Fibroblast of lung (primary cell): ENCODE measurements around the gene NANOS3. TPM values are rescaled to one million over a fixed set of nuclear protein-coding genes. Genes with fewer than 3 reads are reported as not detected.

ENCODE experiments used
- DNase-seq, 2 donors: peaks; one replicate each; pipeline versions ENCODE4 v3.0.0 to v3.0.0-alpha.2; 2010; ENCODE audit warnings: low read depth in 2 of 2
- H2AFZ ChIP-seq: 2 replicates; pipeline ENCODE4 v1.5.1; 2012; ENCODE audit warnings: low read length, control low read depth, inconsistent platforms
- H3K27ac ChIP-seq: 2 replicates; pipeline ENCODE4 v1.5.1; 2011; ENCODE audit warnings: low read length, control low read depth; ENCODE audit not compliant: insufficient read depth
- H3K27me3 ChIP-seq: 2 replicates; pipeline ENCODE4 v1.5.1; 2011; ENCODE audit warnings: mild to moderate bottlenecking, low read length; ENCODE audit not compliant: control insufficient read depth, insufficient read depth
- H3K36me3 ChIP-seq: 2 replicates; pipeline ENCODE4 v1.5.1; 2011; ENCODE audit warnings: low read length; ENCODE audit not compliant: control insufficient read depth, insufficient read depth
- H3K4me1 ChIP-seq: 2 replicates; pipeline ENCODE4 v1.5.1; 2011; ENCODE audit warnings: low read length; ENCODE audit not compliant: control insufficient read depth, insufficient read depth; ENCODE audit errors: extremely low read depth
- H3K4me2 ChIP-seq: 2 replicates; pipeline ENCODE4 v1.5.1; 2011; ENCODE audit warnings: low read length, control low read depth; ENCODE audit not compliant: insufficient read depth; ENCODE audit errors: extremely low read depth
- H3K4me3 ChIP-seq, 4 experiments: fragments of 200-600 bp in 1 of 4; sonication (generic) in 1 of 4; replicated peaks in 1 of 4; 2 replicates each; pipeline ENCODE4 v1.5.1; 2011 to 2016; ENCODE audit warnings: low read length in 4 of 4, low read depth in 3 of 4, mild to moderate bottlenecking in 3 of 4, control low read depth in 2 of 4, inconsistent platforms in 1 of 4, mixed read lengths in 1 of 4; ENCODE audit not compliant: insufficient read depth in 1 of 4; ENCODE audit errors: control extremely low read depth in 1 of 4
- H3K79me2 ChIP-seq: 2 replicates; pipeline ENCODE4 v1.5.1; 2012; ENCODE audit warnings: mild to moderate bottlenecking, low read length, inconsistent platforms; ENCODE audit not compliant: control insufficient read depth, insufficient read depth
- H3K9ac ChIP-seq: 2 replicates; pipeline ENCODE4 v1.5.1; 2011; ENCODE audit warnings: mild to moderate bottlenecking, low read length, control low read depth; ENCODE audit not compliant: insufficient read depth
- H3K9me3 ChIP-seq: 2 replicates; pipeline ENCODE4 v1.5.1; 2012; ENCODE audit warnings: low read depth, low read length; ENCODE audit not compliant: control insufficient read depth, insufficient read depth
- H4K20me1 ChIP-seq: 2 replicates; pipeline ENCODE4 v1.5.1; 2011; ENCODE audit warnings: low read length; ENCODE audit not compliant: control insufficient read depth, insufficient read depth; ENCODE audit errors: extremely low read depth
- EZH2 ChIP-seq: IDR thresholded peaks from 2 replicates; pipeline ENCODE4 v1.5.1; 2012; ENCODE audit warnings: low read length, control low read depth, mild to moderate bottlenecking; ENCODE audit errors: missing control alignments
- polyA plus RNA-seq, 2 donors: library from polyadenylated mRNA; depleted of rRNA in 1 of 2; stranded (reverse) in 1 of 2; unstranded in 1 of 2; fragments of >200 nt; gene quantifications; 2 replicates each; pipeline ENCODE4 v1.2.1, GENCODE V29; 2011 to 2012; ENCODE audit warnings: missing spikeins in 1 of 2
- total RNA-seq: library from RNA; depleted of rRNA; stranded (reverse); fragments of >200 nt; gene quantifications from 2 replicates; pipeline ENCODE4 v1.2.1, GENCODE V29; 2014
- TF ChIP-seq, protein P1 (sequence below), 2 donors: IDR thresholded peaks in 1 of 2; conservative IDR thresholded peaks in 1 of 2; 1 replicate in 1 of 2; 2 replicates in 1 of 2; pipeline ENCODE4 v1.5.1; 2011 to 2012; ENCODE audit warnings: low read length in 2 of 2, control low read depth in 1 of 2, inconsistent platforms in 1 of 2, low read depth in 1 of 2, mild to moderate bottlenecking in 1 of 2

NANOS3 gene
- total and polyA plus RNA-seq, 2 donors (not counting 1 experiment from before 2014, with no cell fraction given): not detected

GRCh38 chr19:13833330-13834243, 43.3 kb upstream of the NANOS3 start:
- DNase-seq: peak; percentile 85 to 87
- Histone ChIP-seq H3K27ac (peak overlapping the region; percentile 20), H2AFZ (no peak overlapping the region), H3K36me3 (peaks cover 25% of the 10 kb centered on the region), H3K79me2 (peaks cover 44% of the 10 kb centered on the region), H3K4me3 (peak overlapping the region in 1 of 4 experiments; percentile 16), H3K4me2 (no peak overlapping the region), H4K20me1 (no peaks in the 10 kb centered on the region), H3K9ac (peak overlapping the region; percentile 55), H3K4me1 (peaks cover 25% of the 10 kb centered on the region), H3K9me3 (no peaks in the 10 kb centered on the region), H3K27me3 (no peaks in the 10 kb centered on the region)
- no peak for TF ChIP-seq EZH2
- TF ChIP-seq, protein P1, sequence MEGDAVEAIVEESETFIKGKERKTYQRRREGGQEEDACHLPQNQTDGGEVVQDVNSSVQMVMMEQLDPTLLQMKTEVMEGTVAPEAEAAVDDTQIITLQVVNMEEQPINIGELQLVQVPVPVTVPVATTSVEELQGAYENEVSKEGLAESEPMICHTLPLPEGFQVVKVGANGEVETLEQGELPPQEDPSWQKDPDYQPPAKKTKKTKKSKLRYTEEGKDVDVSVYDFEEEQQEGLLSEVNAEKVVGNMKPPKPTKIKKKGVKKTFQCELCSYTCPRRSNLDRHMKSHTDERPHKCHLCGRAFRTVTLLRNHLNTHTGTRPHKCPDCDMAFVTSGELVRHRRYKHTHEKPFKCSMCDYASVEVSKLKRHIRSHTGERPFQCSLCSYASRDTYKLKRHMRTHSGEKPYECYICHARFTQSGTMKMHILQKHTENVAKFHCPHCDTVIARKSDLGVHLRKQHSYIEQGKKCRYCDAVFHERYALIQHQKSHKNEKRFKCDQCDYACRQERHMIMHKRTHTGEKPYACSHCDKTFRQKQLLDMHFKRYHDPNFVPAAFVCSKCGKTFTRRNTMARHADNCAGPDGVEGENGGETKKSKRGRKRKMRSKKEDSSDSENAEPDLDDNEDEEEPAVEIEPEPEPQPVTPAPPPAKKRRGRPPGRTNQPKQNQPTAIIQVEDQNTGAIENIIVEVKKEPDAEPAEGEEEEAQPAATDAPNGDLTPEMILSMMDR (conservative IDR thresholded peaks at IDR 0.05 in 1 of 2, IDR thresholded peaks at IDR 0.05 in 1 of 2; ENCODE audit: low read depth in 1 of 2, low read length in 2 of 2): no peak

DNA sequence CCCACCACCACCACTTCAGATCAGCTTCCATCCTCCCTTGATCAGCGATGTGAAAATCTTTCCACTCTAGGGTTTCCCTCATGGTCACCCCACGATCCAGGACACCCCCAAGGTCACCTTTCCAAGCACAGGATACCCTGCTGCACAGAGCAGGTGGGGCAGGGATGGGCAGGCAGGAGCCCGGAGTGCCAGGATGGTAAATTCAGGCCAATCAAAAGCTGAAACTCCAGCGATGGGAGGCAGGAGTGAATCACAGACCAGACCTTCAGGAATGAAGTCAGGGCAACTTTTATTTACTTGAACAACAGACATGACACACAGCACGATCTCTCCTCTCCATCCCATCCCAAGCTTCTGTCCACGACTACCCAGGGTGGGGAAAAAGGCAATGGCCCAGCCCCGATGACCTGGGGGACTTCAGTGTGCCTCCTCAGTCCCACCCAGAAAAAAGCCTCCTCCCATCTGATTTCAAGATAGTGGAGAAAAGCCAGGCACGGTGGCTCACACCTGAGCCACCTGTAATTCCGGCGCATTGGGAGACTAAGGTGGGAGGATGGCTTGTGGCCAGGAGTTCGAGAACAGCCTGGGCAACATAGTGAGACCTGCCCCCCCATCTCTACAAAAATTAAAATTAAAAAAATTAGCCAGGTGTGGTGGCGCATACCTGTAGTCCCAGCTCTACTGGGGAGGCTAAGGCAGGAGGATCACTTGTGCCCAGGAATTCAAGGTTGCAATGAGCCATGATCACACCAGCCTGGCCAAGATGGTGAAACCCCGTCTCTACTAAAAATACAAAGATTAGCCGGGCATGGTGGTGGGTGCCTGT, 42.5 kb upstream of the NANOS3 start:
- peak overlapping the region; percentile 20 for H3K27ac ChIP-seq
- H3K9ac ChIP-seq: no peak overlapping the region
- peaks cover 26% of the 10 kb centered on the region for H3K36me3 ChIP-seq
- H3K79me2 ChIP-seq: peaks cover 53% of the 10 kb centered on the region
- peak in 1 of 2 donors; percentile 65 for DNase-seq
- no peak overlapping the region for H3K4me3 ChIP-seq
- no peaks in the 10 kb centered on the region for H4K20me1 ChIP-seq
- H3K9me3 ChIP-seq: no peaks in the 10 kb centered on the region
- no peak overlapping the region for H3K4me2 ChIP-seq
- no peak overlapping the region for H2AFZ ChIP-seq
- H3K4me1 ChIP-seq: peaks cover 31% of the 10 kb centered on the region
- H3K27me3 ChIP-seq: no peaks in the 10 kb centered on the region
- no peak for TF ChIP-seq EZH2
- TF ChIP-seq, protein P1 (conservative IDR thresholded peaks at IDR 0.05 in 1 of 2, IDR thresholded peaks at IDR 0.05 in 1 of 2; ENCODE audit: low read depth in 1 of 2, low read length in 2 of 2): no peak
